Panc1 (cell line): ENCODE data around the gene ADARB2.

Source experiments
- POLR2AphosphoS5 ChIP-seq: IDR thresholded peaks from 2 replicates; pipeline ENCODE4 v1.6.1; 2012; ENCODE audit warnings: mild to moderate bottlenecking, low read depth, low read length, moderate library complexity
- TCF7L2 ChIP-seq: IDR thresholded peaks from 2 replicates; pipeline ENCODE4 v1.6.1; 2011; ENCODE audit warnings: mild to moderate bottlenecking, low read depth, low read length, inconsistent platforms
- TF ChIP-seq, protein P1 (sequence below): fragments of 450-650 bp; IDR thresholded peaks from 2 replicates; pipeline ENCODE4 v1.5.1; 2017; ENCODE audit warnings: mild to moderate bottlenecking
- TF ChIP-seq, protein P2 (sequence below), 2 experiments: IDR thresholded peaks; 2 replicates each; pipeline ENCODE4 v1.6.1; 2011 to 2012; ENCODE audit warnings: low read depth in 2 of 2, control low read depth in 1 of 2, low read length in 1 of 2, mild to moderate bottlenecking in 1 of 2, moderate library complexity in 1 of 2; ENCODE audit not compliant: insufficient read depth in 1 of 2

DNA sequence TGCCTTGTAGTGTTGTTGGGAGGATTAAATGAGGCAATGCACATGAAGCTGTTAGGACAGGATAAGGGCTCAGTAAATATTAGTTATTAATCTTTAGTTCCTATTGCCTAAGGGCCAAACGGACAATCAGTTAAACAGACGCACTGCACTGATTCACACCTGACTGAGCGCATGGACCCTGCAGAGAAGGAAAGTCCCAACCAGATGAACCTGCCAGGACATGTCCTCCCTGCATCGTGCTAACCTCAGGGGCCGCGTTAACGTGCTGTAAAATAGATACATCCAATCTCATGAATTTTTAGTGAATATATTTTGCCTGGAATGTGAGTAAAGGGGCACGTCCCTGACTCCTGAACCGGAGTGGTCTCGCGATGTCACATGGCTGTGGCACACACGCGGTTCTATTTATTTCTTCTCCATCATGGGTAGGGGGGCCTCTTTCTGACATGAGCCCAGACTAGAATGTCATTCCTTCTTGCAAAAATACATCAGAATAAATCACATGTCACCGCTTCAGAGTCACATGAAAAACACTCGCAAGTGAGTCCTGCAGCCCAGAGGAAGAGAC is 12.3 kb downstream of the ADARB2 start:
- TF ChIP-seq, protein P1, sequence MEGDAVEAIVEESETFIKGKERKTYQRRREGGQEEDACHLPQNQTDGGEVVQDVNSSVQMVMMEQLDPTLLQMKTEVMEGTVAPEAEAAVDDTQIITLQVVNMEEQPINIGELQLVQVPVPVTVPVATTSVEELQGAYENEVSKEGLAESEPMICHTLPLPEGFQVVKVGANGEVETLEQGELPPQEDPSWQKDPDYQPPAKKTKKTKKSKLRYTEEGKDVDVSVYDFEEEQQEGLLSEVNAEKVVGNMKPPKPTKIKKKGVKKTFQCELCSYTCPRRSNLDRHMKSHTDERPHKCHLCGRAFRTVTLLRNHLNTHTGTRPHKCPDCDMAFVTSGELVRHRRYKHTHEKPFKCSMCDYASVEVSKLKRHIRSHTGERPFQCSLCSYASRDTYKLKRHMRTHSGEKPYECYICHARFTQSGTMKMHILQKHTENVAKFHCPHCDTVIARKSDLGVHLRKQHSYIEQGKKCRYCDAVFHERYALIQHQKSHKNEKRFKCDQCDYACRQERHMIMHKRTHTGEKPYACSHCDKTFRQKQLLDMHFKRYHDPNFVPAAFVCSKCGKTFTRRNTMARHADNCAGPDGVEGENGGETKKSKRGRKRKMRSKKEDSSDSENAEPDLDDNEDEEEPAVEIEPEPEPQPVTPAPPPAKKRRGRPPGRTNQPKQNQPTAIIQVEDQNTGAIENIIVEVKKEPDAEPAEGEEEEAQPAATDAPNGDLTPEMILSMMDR: no peak
- TF ChIP-seq POLR2AphosphoS5 (no peak), TCF7L2 (no peak)
- TF ChIP-seq, protein P2, sequence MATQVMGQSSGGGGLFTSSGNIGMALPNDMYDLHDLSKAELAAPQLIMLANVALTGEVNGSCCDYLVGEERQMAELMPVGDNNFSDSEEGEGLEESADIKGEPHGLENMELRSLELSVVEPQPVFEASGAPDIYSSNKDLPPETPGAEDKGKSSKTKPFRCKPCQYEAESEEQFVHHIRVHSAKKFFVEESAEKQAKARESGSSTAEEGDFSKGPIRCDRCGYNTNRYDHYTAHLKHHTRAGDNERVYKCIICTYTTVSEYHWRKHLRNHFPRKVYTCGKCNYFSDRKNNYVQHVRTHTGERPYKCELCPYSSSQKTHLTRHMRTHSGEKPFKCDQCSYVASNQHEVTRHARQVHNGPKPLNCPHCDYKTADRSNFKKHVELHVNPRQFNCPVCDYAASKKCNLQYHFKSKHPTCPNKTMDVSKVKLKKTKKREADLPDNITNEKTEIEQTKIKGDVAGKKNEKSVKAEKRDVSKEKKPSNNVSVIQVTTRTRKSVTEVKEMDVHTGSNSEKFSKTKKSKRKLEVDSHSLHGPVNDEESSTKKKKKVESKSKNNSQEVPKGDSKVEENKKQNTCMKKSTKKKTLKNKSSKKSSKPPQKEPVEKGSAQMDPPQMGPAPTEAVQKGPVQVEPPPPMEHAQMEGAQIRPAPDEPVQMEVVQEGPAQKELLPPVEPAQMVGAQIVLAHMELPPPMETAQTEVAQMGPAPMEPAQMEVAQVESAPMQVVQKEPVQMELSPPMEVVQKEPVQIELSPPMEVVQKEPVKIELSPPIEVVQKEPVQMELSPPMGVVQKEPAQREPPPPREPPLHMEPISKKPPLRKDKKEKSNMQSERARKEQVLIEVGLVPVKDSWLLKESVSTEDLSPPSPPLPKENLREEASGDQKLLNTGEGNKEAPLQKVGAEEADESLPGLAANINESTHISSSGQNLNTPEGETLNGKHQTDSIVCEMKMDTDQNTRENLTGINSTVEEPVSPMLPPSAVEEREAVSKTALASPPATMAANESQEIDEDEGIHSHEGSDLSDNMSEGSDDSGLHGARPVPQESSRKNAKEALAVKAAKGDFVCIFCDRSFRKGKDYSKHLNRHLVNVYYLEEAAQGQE (IDR thresholded peaks at IDR 0.05; ENCODE audit: insufficient read depth in 1 of 2, low read depth in 2 of 2, low read length in 1 of 2): no peak
